ENCODE data around the gene NRXN2. TPM values are rescaled to one million over a fixed set of nuclear protein-coding genes. Genes with fewer than 3 reads are reported as not detected.

NRXN2 gene
- polyA plus RNA-seq, 3 donors = 0.07 TPM; not detected in 2

DNA sequence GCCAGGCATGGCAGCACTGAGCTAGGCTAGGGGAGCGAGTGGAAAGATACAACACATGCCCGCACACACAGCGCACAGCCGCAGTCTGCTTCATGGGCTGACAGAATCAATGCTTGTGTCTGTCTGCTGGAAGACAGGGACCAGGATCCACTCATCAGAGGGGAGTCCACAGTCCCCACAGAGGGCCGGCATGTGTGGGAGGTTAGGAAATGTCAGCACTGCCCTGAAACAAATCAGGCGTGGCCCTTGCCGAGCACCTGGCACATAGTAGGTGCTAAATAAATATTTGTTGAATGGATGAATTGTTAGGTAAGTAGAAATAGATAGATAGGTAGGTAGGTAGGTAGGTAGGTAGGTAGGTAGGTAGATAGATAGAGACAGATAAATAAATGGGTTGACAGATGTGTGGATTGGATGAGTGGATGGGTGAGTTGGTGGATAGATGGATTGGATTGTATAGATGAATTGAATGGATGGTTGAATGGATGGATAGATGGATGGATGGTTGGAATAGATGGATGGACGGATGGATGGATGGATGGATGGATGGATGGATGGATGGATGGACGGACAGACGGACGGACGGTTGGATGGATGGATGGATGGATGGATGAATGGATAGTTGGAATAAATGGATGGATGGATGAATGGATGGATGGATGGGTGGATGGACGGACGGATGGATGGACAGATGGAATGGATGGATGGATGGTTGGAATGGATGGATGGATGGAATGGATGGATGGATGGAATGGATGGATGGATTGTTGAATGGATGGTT lies 128.6 kb downstream of the NRXN2 start:
- no peaks in the 10 kb centered on the region for H3K4me1 Mint-ChIP-seq
- H3K9me3 Mint-ChIP-seq = peaks cover 0 to 2% (median 1%) of the 10 kb centered on the region in 7 donors
- H3K4me2 ChIP-seq (replicated peaks; ENCODE audit: extremely low read depth, low read length, poor library complexity, severe bottlenecking) = no peak overlapping the region
- TF ChIP-seq, protein P1, sequence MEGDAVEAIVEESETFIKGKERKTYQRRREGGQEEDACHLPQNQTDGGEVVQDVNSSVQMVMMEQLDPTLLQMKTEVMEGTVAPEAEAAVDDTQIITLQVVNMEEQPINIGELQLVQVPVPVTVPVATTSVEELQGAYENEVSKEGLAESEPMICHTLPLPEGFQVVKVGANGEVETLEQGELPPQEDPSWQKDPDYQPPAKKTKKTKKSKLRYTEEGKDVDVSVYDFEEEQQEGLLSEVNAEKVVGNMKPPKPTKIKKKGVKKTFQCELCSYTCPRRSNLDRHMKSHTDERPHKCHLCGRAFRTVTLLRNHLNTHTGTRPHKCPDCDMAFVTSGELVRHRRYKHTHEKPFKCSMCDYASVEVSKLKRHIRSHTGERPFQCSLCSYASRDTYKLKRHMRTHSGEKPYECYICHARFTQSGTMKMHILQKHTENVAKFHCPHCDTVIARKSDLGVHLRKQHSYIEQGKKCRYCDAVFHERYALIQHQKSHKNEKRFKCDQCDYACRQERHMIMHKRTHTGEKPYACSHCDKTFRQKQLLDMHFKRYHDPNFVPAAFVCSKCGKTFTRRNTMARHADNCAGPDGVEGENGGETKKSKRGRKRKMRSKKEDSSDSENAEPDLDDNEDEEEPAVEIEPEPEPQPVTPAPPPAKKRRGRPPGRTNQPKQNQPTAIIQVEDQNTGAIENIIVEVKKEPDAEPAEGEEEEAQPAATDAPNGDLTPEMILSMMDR (IDR thresholded peaks at IDR 0.05) = no peak
- no peaks in the 10 kb centered on the region for H3K4me1 ChIP-seq (ENCODE audit: control insufficient read depth in 1 of 2, insufficient read depth in 2 of 2, low read length in 2 of 2)
- H3K9ac ChIP-seq (ENCODE audit: insufficient read depth, low read length, poor library complexity, severe bottlenecking) = no peak overlapping the region
- H3K36me3 ChIP-seq (replicated peaks in 1 of 2; ENCODE audit: control insufficient read depth in 1 of 2, insufficient read depth in 2 of 2, low read length in 2 of 2) = no peaks in the 10 kb centered on the region
- no peaks in the 10 kb centered on the region for H3K36me3 Mint-ChIP-seq
- WGBS (ENCODE audit: insufficient coverage) = 89% methylated on average over 12 of the region's 14 CpGs
- peaks cover 0 to 1% (median under 1%) of the 10 kb centered on the region in 3 donors for H3K27me3 Mint-ChIP-seq (ENCODE audit: low read depth in 3 of 3)
- H3K9me3 ChIP-seq (replicated peaks in 1 of 2; ENCODE audit: control insufficient read depth in 1 of 2, insufficient read depth in 1 of 2, low read length in 2 of 2) = peaks cover 0 to 3% of the 10 kb centered on the region in 2 donors
- intact Hi-C loops (cut with micrococcal nuclease) = no loop called here
- H3K79me2 ChIP-seq (ENCODE audit: insufficient read depth, low read length) = no peaks in the 10 kb centered on the region
- no peak overlapping the region for H3K27ac Mint-ChIP-seq
- no peaks in the 10 kb centered on the region for H3K27me3 ChIP-seq (ENCODE audit: control insufficient read depth in 2 of 2, insufficient read depth in 2 of 2, low read length in 2 of 2)
- no peak for DNase-seq
- H2AFZ ChIP-seq (ENCODE audit: insufficient read depth, low read depth, low read length, poor library complexity, severe bottlenecking) = no peak overlapping the region
- no peak overlapping the region for H3K4me3 ChIP-seq (replicated peaks in 1 of 3; ENCODE audit: low read depth in 2 of 3, low read length in 3 of 3)
- no peaks in the 10 kb centered on the region for H4K20me1 ChIP-seq (ENCODE audit: insufficient read depth, low read length)
- H3K4me3 Mint-ChIP-seq = no peak overlapping the region
- H3K27ac ChIP-seq (ENCODE audit: low read depth in 1 of 2, low read length in 2 of 2) = no peak overlapping the region

DNA sequence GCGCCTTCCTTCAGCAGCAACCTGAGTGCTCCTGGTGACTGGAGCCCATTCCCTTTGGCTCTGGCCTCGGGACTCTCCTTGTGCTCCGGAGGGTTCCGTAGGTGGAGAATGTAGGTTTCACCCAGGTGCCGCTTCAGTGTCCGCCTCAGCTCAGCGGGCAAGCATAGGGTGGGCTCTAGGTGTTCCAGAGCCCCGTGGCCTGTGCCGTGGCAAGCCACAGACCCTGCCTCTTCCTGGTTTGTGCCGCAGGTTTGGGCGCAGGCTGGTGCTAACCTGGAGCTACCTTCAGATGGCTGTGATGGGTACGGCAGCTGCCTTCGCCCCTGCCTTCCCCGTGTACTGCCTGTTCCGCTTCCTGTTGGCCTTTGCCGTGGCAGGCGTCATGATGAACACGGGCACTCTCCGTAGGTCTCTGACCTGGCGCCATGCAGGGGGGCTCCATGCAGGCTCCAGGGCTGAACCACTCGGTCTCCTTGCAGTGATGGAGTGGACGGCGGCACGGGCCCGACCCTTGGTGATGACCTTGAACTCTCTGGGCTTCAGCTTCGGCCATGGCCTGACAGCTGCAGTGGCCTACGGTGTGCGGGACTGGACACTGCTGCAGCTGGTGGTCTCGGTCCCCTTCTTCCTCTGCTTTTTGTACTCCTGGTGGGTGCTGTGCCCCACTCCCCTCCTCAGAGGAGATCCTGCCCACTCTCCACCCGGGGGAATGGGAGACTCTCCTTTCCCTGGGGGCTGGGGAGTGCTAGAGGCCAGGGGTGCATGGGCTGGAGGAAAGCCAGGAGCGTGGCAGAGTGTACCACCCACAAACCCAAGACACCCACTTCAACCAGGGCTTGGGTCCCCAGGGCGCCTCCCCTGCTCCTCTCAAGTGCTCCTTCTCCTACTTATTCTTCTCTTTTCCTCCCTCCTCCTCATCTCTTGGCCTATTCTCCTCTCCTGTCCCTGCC lies 129.6 kb downstream of the NRXN2 start:
- Histone ChIP-seq H2AFZ (ENCODE audit: insufficient read depth, low read depth, low read length, poor library complexity, severe bottlenecking) (no peak overlapping the region), H3K27me3 (ENCODE audit: control insufficient read depth in 2 of 2, insufficient read depth in 2 of 2, low read length in 2 of 2) (no peaks in the 10 kb centered on the region), H3K79me2 (ENCODE audit: insufficient read depth, low read length) (no peaks in the 10 kb centered on the region), H3K4me2 (replicated peaks; ENCODE audit: extremely low read depth, low read length, poor library complexity, severe bottlenecking) (no peak overlapping the region), H4K20me1 (ENCODE audit: insufficient read depth, low read length) (no peaks in the 10 kb centered on the region), H3K4me1 (ENCODE audit: control insufficient read depth in 1 of 2, insufficient read depth in 2 of 2, low read length in 2 of 2) (no peaks in the 10 kb centered on the region), H3K9me3 (replicated peaks in 1 of 2; ENCODE audit: control insufficient read depth in 1 of 2, insufficient read depth in 1 of 2, low read length in 2 of 2) (peaks cover 5 to 8% of the 10 kb centered on the region in 2 donors), H3K36me3 (replicated peaks in 1 of 2; ENCODE audit: control insufficient read depth in 1 of 2, insufficient read depth in 2 of 2, low read length in 2 of 2) (no peaks in the 10 kb centered on the region), H3K27ac (ENCODE audit: low read depth in 1 of 2, low read length in 2 of 2) (no peak overlapping the region), H3K4me3 (replicated peaks in 1 of 3; ENCODE audit: low read depth in 2 of 3, low read length in 3 of 3) (no peak overlapping the region), H3K9ac (ENCODE audit: insufficient read depth, low read length, poor library complexity, severe bottlenecking) (no peak overlapping the region)
- DNase-seq = no peak
- H3K4me1 Mint-ChIP-seq = no peaks in the 10 kb centered on the region
- H3K36me3 Mint-ChIP-seq = no peaks in the 10 kb centered on the region
- peaks cover 3 to 8% (median 6%) of the 10 kb centered on the region in 7 donors for H3K9me3 Mint-ChIP-seq
- H3K27me3 Mint-ChIP-seq (ENCODE audit: low read depth in 3 of 3) = peaks cover under 1 to 2% (median 1%) of the 10 kb centered on the region in 3 donors
- no peak overlapping the region for H3K27ac Mint-ChIP-seq
- 89% methylated on average over 30 of the region's 32 CpGs for WGBS (ENCODE audit: insufficient coverage)
- intact Hi-C loops (cut with micrococcal nuclease) = no loop called here
- H3K4me3 Mint-ChIP-seq = no peak overlapping the region
- TF ChIP-seq, protein P1 (IDR thresholded peaks at IDR 0.05) = no peak
